ENCODE data around the gene DDIT3. TPM values are rescaled to one million over a fixed set of nuclear protein-coding genes. Genes with fewer than 3 reads are reported as not detected.
A peak's percentile ranks its signal among the peaks of the same experiment; 100 is the strongest.

Gene DDIT3
- total and polyA plus RNA-seq, 2 of the 4 experiments (the other 2 are of a cell fraction): 19.4 to 54.4 TPM

DNA sequence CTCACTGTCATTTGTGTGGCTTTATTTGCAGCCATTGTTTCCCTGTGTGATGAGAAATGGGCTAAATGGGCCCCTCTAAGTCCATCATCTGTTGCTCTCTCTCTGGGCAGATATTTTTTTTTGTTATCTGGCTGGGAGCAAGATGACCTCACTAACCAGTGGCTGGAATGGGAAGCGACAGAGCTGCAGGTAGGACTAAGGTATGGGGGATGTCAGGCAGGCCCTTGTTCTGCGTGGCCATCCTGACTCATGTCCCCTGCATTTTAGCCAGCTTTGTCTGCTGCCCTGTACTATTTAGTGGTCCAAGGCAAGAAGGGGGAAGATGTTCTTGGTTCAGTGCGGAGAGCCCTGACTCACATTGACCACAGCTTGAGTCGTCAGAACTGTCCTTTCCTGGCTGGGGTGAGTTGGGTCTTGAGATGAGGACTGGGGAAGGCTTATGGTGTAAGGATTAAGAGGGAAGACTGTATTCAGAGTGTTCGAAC lies 31.1 kb downstream of the DDIT3 start:
- Histone ChIP-seq H3K56ac (ENCODE audit: extremely low read depth, insufficient read depth, low read length) (no peak overlapping the region; the same call in 1 of the 2 replicates), H3K4me1 (ENCODE audit: control insufficient read depth, insufficient read depth, low read length) (peaks cover 6% of the 10 kb centered on the region), H2BK5ac (ENCODE audit: low read depth, low read length, poor library complexity, severe bottlenecking) (no peak overlapping the region), H3K9me3 (ENCODE audit: control insufficient read depth, insufficient read depth, low read length) (no peaks in the 10 kb centered on the region), H3K23ac (ENCODE audit: low read depth, low read length) (peak overlapping the region; percentile 99), H4K8ac (ENCODE audit: low read depth in 2 of 2, low read length in 2 of 2) (no peak overlapping the region; a peak in 1 of 4 replicates), H2AK5ac (ENCODE audit: low read depth, low read length) (peak overlapping the region; percentile 93), H3K18ac (ENCODE audit: low read depth, low read length) (no peak overlapping the region), H2AFZ (replicated peaks; ENCODE audit: low read length, poor library complexity) (peak overlapping the region; percentile 43), H4K5ac (ENCODE audit: low read depth, low read length) (no peak overlapping the region), H2BK15ac (ENCODE audit: low read depth, low read length) (no peak overlapping the region), H3K36me3 (ENCODE audit: control insufficient read depth, insufficient read depth, low read length) (peaks cover 31% of the 10 kb centered on the region), H2BK20ac (ENCODE audit: low read depth, low read length) (no peak overlapping the region), H3K9ac (ENCODE audit: low read depth, low read length) (peak overlapping the region; percentile 99), H3K27ac (ENCODE audit: insufficient read depth, low read length) (peak overlapping the region; percentile 14; the same call in 1 of the 2 replicates), H4K20me1 (ENCODE audit: insufficient read depth, low read length) (peaks cover 23% of the 10 kb centered on the region; the same call in 1 of the 2 replicates), H3K4me2 (ENCODE audit: low read depth, low read length) (peak overlapping the region; percentile 88), H3K79me1 (ENCODE audit: low read depth in 1 of 2, low read length in 2 of 2) (peaks cover 33 to 51% of the 10 kb centered on the region in 2 experiments), H2AK9ac (replicated peaks; ENCODE audit: low read depth, low read length, poor library complexity) (peak overlapping the region; percentile 96), H3K9me1 (ENCODE audit: insufficient read depth, low read length) (peaks cover 15% of the 10 kb centered on the region), H4K91ac (ENCODE audit: insufficient read depth, low read depth, low read length) (no peak overlapping the region), H3K4ac (ENCODE audit: low read depth, low read length) (no peak overlapping the region), H2BK120ac (ENCODE audit: low read depth, low read length) (no peak overlapping the region), H3K27me3 (ENCODE audit: control insufficient read depth, insufficient read depth, low read length) (no peaks in the 10 kb centered on the region), H3K4me3 (ENCODE audit: insufficient read depth, low read depth, low read length) (peak overlapping the region; percentile 89), H3K14ac (replicated peaks; ENCODE audit: low read depth, low read length) (peak overlapping the region; percentile 95)
- BruUV-seq (replicated peaks): no TSS peak
- WGBS, 2 experiments (ENCODE audit: extremely low coverage in 2 of 2, insufficient read length in 1 of 2): 83% methylated on average over 1 of the region's 5 CpGs; no CpG with 5 or more reads in 1 of the 2 experiments
- in situ Hi-C loops (cut with MboI; ENCODE audit: low sequenced_read_pairs) (no loop called here), intact Hi-C loops (cut with micrococcal nuclease) (no loop called here), dilution Hi-C loops (cut with HindIII; ENCODE audit: low sequenced_read_pairs, unreplicated experiment) (no loop called here)
- 0 out of 2 replicates have a peak, but pooled peaks have one; percentile 64 for TF ChIP-seq RFX5 (IDR thresholded peaks at IDR 0.05; ENCODE audit: low read depth, low read length)
- TF ChIP-seq, protein P1, sequence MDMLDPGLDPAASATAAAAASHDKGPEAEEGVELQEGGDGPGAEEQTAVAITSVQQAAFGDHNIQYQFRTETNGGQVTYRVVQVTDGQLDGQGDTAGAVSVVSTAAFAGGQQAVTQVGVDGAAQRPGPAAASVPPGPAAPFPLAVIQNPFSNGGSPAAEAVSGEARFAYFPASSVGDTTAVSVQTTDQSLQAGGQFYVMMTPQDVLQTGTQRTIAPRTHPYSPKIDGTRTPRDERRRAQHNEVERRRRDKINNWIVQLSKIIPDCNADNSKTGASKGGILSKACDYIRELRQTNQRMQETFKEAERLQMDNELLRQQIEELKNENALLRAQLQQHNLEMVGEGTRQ (IDR thresholded peaks at IDR 0.05; ENCODE audit: low read depth, low read length): no peak
- ATAC-seq (ENCODE audit: low read depth) (no peak), DNase-seq (peak; percentile 55)
- POLR2A ChIA-PET (ENCODE audit: unreplicated experiment): no interaction called here
- CTCF ChIA-PET: no interaction called here

All from IMR-90 (cell line).